ENCODE data around the gene MBTPS1.

The MBTPS1 gene

DNA sequence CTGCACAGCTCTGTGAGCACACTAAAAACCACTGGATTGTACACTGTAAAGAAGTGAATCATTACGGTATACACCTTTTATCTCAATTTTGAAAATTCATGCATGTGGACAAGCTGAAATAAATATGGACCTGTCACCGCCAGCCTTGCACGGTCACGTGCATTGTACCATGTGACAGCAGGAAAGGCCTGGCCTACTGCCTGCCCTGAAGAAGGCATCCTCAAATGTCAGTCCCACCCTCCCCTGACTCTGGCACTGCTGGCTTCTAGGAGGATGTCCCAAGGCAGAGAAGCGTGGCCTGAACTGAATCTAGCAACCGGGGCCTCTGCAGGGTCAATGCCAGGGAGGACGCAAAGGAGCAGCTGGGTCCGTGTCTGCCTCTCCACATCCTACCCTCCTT is 108.8 kb downstream of the MBTPS1 start:
- H3K4me3 Mint-ChIP-seq = no peak overlapping the region
- no peak for DNase-seq (ENCODE audit: low spot score)
- H3K9me3 Mint-ChIP-seq = no peaks in the 10 kb centered on the region
- H3K36me3 Mint-ChIP-seq (ENCODE audit: low read depth) = no peaks in the 10 kb centered on the region
- H3K27ac Mint-ChIP-seq = no peak overlapping the region
- no peaks in the 10 kb centered on the region for H3K27me3 Mint-ChIP-seq (ENCODE audit: low read depth)
- no peaks in the 10 kb centered on the region for H3K4me1 Mint-ChIP-seq (ENCODE audit: low read depth)

DNA sequence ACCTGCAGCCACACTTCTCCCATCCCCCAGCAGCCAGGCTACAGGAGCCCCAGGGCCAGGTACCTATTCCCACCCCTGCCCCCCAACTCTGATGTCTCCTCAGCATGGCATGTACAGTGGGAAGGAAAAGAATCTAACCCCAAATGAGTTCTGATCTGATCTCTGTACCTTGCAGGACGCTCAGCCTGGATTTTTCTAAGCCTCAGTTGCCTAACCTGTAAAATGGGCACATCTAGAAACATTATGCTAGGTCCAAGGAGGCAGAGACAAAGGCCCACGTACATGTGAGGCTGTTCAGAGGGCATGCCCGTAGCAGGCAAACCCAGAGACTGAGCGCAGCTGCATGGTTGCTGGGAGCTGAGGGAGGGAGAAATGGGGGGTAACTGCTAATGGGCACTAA is 109.2 kb downstream of the MBTPS1 start:
- no peaks in the 10 kb centered on the region for H3K27me3 Mint-ChIP-seq (ENCODE audit: low read depth)
- H3K27ac Mint-ChIP-seq = no peak overlapping the region
- H3K4me3 Mint-ChIP-seq = no peak overlapping the region
- H3K9me3 Mint-ChIP-seq = no peaks in the 10 kb centered on the region
- DNase-seq (ENCODE audit: low spot score) = no peak
- no peaks in the 10 kb centered on the region for H3K4me1 Mint-ChIP-seq (ENCODE audit: low read depth)
- no peaks in the 10 kb centered on the region for H3K36me3 Mint-ChIP-seq (ENCODE audit: low read depth)

DNA sequence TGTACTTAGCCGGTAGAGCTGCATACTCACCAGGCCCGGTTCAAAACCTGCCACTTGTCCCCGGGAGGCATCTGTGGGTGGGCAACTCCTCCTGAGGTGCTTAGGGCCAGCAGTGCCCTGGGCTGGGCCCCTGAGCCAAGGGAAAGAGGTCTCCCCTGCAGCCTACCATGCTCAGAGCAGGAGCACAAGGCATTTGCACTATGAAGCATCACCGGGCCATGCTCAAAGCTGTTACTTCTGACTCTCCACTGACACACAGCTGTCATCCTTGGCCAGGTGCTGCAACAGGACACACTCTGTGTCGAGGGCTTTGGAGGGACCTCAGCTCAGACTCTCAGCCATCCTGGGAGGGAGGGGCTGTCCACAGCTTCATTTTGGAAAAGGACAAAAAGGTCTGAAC is 111.4 kb downstream of the MBTPS1 start:
- no peak overlapping the region for H3K4me3 Mint-ChIP-seq
- DNase-seq (ENCODE audit: low spot score) = no peak
- no peaks in the 10 kb centered on the region for H3K9me3 Mint-ChIP-seq
- no peaks in the 10 kb centered on the region for H3K27me3 Mint-ChIP-seq (ENCODE audit: low read depth)
- H3K27ac Mint-ChIP-seq = no peak overlapping the region
- no peaks in the 10 kb centered on the region for H3K4me1 Mint-ChIP-seq (ENCODE audit: low read depth)
- no peaks in the 10 kb centered on the region for H3K36me3 Mint-ChIP-seq (ENCODE audit: low read depth)

DNA sequence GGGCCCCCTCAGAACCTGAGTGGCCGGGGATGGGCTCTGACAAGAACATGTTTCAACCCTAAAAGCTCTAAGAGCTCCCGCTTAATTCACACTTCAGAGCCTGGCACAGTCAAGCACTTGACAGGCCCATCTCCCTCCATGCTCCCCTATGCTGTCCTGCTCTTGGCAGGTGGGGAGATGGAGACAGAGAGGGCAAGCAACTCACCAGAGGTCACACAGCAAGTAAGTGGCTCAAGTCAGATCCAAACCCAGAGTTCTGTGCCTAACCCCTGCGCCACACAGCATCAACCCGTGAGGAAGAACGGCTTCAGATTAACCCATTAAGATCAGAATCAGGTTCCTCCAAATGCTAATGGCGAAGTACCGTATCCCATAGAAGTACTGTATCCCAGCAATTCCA is 112.3 kb downstream of the MBTPS1 start:
- no peaks in the 10 kb centered on the region for H3K36me3 Mint-ChIP-seq (ENCODE audit: low read depth)
- no peak overlapping the region for H3K4me3 Mint-ChIP-seq
- DNase-seq (ENCODE audit: low spot score) = no peak
- H3K4me1 Mint-ChIP-seq (ENCODE audit: low read depth) = no peaks in the 10 kb centered on the region
- H3K27me3 Mint-ChIP-seq (ENCODE audit: low read depth) = no peaks in the 10 kb centered on the region
- H3K27ac Mint-ChIP-seq = no peak overlapping the region
- H3K9me3 Mint-ChIP-seq = no peaks in the 10 kb centered on the region

Measured in T-helper 2 cell treated with Interferon-gamma antibody and Interleukin-4, amounts not matched to agents 5 μg/mL and 100 μg/mL, for 36 hours (primary cell).